Keratinocyte (primary cell): ENCODE measurements around the gene NR6A1.

Experiments
- CTCF ChIP-seq, 3 experiments: IDR thresholded peaks in 1 of 3; conservative IDR thresholded peaks in 1 of 3; optimal IDR thresholded peaks in 1 of 3; 2 replicates in 2 of 3; 3 replicates in 1 of 3; pipeline versions ENCODE3 to v1.5.1; 2011; ENCODE audit warnings: low read length in 3 of 3, mild to moderate bottlenecking in 3 of 3, moderate library complexity in 2 of 3, control low read depth in 1 of 3, inconsistent platforms in 1 of 3; ENCODE audit not compliant: insufficient read depth in 2 of 3; ENCODE audit errors: extremely low read depth in 1 of 3
- EZH2 ChIP-seq: IDR thresholded peaks from one replicate; pipeline ENCODE4 v1.6.1; 2012; ENCODE audit warnings: inconsistent platforms, mild to moderate bottlenecking, low read length, moderate library complexity

GRCh38 chr9:124518116-124518515, 253.0 kb downstream of the NR6A1 start:
- TF ChIP-seq CTCF (optimal IDR thresholded peaks at IDR 0.05 in 1 of 3, IDR thresholded peaks at IDR 0.05 in 1 of 3, conservative IDR thresholded peaks at IDR 0.05 in 1 of 3; ENCODE audit: extremely low read depth in 1 of 3, insufficient read depth in 2 of 3, low read length in 3 of 3) (no peak), EZH2 (no peak)
